PC-9 (cell line): Measurements from ENCODE around the gene RNF145. TPM values are rescaled to one million over a fixed set of nuclear protein-coding genes. Genes with fewer than 3 reads are reported as not detected.

Source experiments
- BruUV-seq: library from RNA; stranded (reverse); fragments of 400-500 nt; replicated peaks from 2 replicates; lab custom pipeline; 2021; lab: Mats Ljungman, UMichigan
- CTCF ChIA-PET: fragments of 300-600 bp; sonication (Branson Sonifier 250); formaldehyde crosslinking; loops from one replicate; lab custom pipeline; 2022; ENCODE audit warnings: antibody characterized with exemption; lab: Charles Lee
- POLR2A ChIA-PET: fragments of 300-600 bp; sonication (Branson Sonifier 250); formaldehyde crosslinking; loops from one replicate; lab custom pipeline; 2022; ENCODE audit warnings: antibody characterized with exemption; ENCODE audit not compliant: unreplicated experiment; lab: Charles Lee
- DNase-seq, 2 experiments: peaks; one replicate each; pipeline versions ENCODE4 v3.0.0 to v3.0.0-alpha.2; 2015 to 2022; ENCODE audit warnings: mixed read lengths in 1 of 2
- H2AFZ ChIP-seq: fragments of 200-600 bp; sonication (generic); 2 replicates; pipeline ENCODE4 v1.8.1; 2017; ENCODE audit warnings: antibody characterized with exemption
- H3F3A ChIP-seq: fragments of 200-600 bp; sonication (generic); 2 replicates; pipeline ENCODE4 v1.8.1; 2017; ENCODE audit warnings: antibody characterized with exemption, mild to moderate bottlenecking, low read depth; ENCODE audit not compliant: insufficient read depth
- H3K27ac ChIP-seq: fragments of 200-600 bp; sonication (generic); 2 replicates; pipeline ENCODE4 v1.6.1; 2016; ENCODE audit warnings: mixed run types
- H3K27me3 ChIP-seq: fragments of 200-600 bp; sonication (generic); 2 replicates; pipeline ENCODE4 v1.6.1; 2016; ENCODE audit warnings: low read depth, mixed run types; ENCODE audit not compliant: insufficient read depth
- H3K36me3 ChIP-seq: fragments of 200-600 bp; sonication (generic); 2 replicates; pipeline ENCODE4 v1.6.1; 2016; ENCODE audit warnings: low read depth, mixed run types
- H3K4me1 ChIP-seq: fragments of 200-600 bp; sonication (generic); replicated peaks from 2 replicates; pipeline ENCODE4 v1.6.1; 2016; ENCODE audit warnings: mixed run types; ENCODE audit not compliant: insufficient read depth
- H3K4me2 ChIP-seq: fragments of 200-600 bp; sonication (generic); 2 replicates; pipeline ENCODE4 v1.6.1; 2017; ENCODE audit warnings: mixed run types
- H3K4me3 ChIP-seq: fragments of 200-600 bp; sonication (generic); 2 replicates; pipeline ENCODE4 v1.6.1; 2016; ENCODE audit warnings: mixed run types
- H3K79me2 ChIP-seq: fragments of 200-600 bp; sonication (generic); 2 replicates; pipeline ENCODE4 v1.6.1; 2017; ENCODE audit warnings: low read depth, mixed run types
- H3K9me2 ChIP-seq: fragments of 200-600 bp; sonication (generic); 2 replicates; pipeline ENCODE4 v1.8.1; 2017; ENCODE audit warnings: mild to moderate bottlenecking; ENCODE audit not compliant: insufficient read depth
- H3K9me3 ChIP-seq: fragments of 200-600 bp; sonication (generic); 2 replicates; pipeline ENCODE4 v1.8.1; 2016; ENCODE audit warnings: low read depth; ENCODE audit not compliant: insufficient read depth
- H4K20me1 ChIP-seq: fragments of 200-600 bp; sonication (generic); 2 replicates; pipeline ENCODE4 v1.8.1; 2017; ENCODE audit not compliant: insufficient read depth
- CTCF ChIP-seq: fragments of 200-600 bp; sonication (generic); conservative IDR thresholded peaks from 2 replicates; pipeline ENCODE4 v1.6.1; 2017; ENCODE audit warnings: mixed run types, antibody characterized with exemption, mild to moderate bottlenecking, moderate library complexity
- EZH2 ChIP-seq: fragments of 200-600 bp; sonication (generic); IDR thresholded peaks from 2 replicates; pipeline ENCODE4 v1.8.0; 2017; ENCODE audit warnings: antibody characterized with exemption, low read depth
- intact Hi-C: fragments of 100-400 bp; cut with micrococcal nuclease; formaldehyde crosslinking; loops from one replicate; pipeline ENCODE4 v1.10.0; 2022; ENCODE audit not compliant: unreplicated experiment
- total RNA-seq: library from RNA; stranded (reverse); gene quantifications from 2 replicates; pipeline ENCODE4 v1.2.3, GENCODE V29; 2021

The RNF145 gene
- total RNA-seq, 1 experiment from 2014 or later = 54.5 TPM

GRCh38 chr5:159112436-159112835, 96.9 kb downstream of the RNF145 start:
- no peak for TF ChIP-seq EZH2
- TF ChIP-seq CTCF = no peak
- ChIA-PET CTCF (no interaction called here), POLR2A (no interaction called here)
- H3F3A ChIP-seq = no peaks in the 10 kb centered on the region
- H3K4me1 ChIP-seq = no peaks in the 10 kb centered on the region
- no peaks in the 10 kb centered on the region for H3K36me3 ChIP-seq
- H3K9me3 ChIP-seq = no peaks in the 10 kb centered on the region
- H3K79me2 ChIP-seq = no peaks in the 10 kb centered on the region
- peaks cover 79% of the 10 kb centered on the region for H3K27me3 ChIP-seq
- H2AFZ ChIP-seq = no peak overlapping the region
- H4K20me1 ChIP-seq = no peaks in the 10 kb centered on the region
- no peak for DNase-seq
- no peak overlapping the region for H3K4me2 ChIP-seq
- H3K4me3 ChIP-seq = no peak overlapping the region
- H3K9me2 ChIP-seq = no peaks in the 10 kb centered on the region
- intact Hi-C loops = no loop called here
- no peak overlapping the region for H3K27ac ChIP-seq
- BruUV-seq = no TSS peak

Other genes starting within 250 kb of the RNF145 start
- not detected in 2 replicates for gene EBF1, start 109.6 kb downstream of the RNF145 start, total RNA-seq
- 22.1 and 27.8 TPM in 2 replicates for gene UBLCP1, start 53.7 kb upstream of the RNF145 start, total RNA-seq
- gene IL12B, start 120.9 kb upstream of the RNF145 start, total RNA-seq = not detected in 2 replicates